Lower leg skin (tissue), 4 donors: ENCODE data around the gene HRK. TPM values are rescaled to one million over a fixed set of nuclear protein-coding genes. Genes with fewer than 3 reads are reported as not detected.

Source experiments
- DNase-seq, 2 donors: peaks; one replicate each; pipeline ENCODE4 v3.0.0-alpha.2; 2019; ENCODE audit warnings: low spot score in 2 of 2
- H3K4me3 ChIP-seq: fragments of 200-600 bp; sonication (generic); 2 replicates; pipeline ENCODE4 v1.5.1; 2017; ENCODE audit warnings: mild to moderate bottlenecking, low read depth; ENCODE audit not compliant: poor library complexity, severe bottlenecking
- POLR2A ChIP-seq, 2 donors: fragments of 450-650 bp; IDR thresholded peaks; one replicate each; pipeline ENCODE4 v1.6.1; 2016 to 2017; ENCODE audit warnings: antibody characterized with exemption in 2 of 2, mild to moderate bottlenecking in 1 of 2, moderate library complexity in 1 of 2
- WGBS, 2 donors: methylation state at CpG; one replicate each; pipeline ENCODE4 v1.1.5; 2018; 5-methylcytosine and 5-hydroxymethylcytosine counted together
- intact Hi-C: fragments of 100-400 bp; cut with DNase I; formaldehyde crosslinking; loops from one replicate; pipeline ENCODE4 v1.15.0; 2023; ENCODE audit warnings: low total_unique reads
- total RNA-seq, 4 donors: library from RNA; depleted of rRNA; stranded (reverse); fragments of >200 nt; gene quantifications; one replicate each; pipeline ENCODE4 v1.1.0, GENCODE V29; 2016
- TF ChIP-seq, protein P1 (sequence below), 3 donors: fragments of 450-650 bp; IDR thresholded peaks; one replicate each; pipeline ENCODE4 v1.5.1; 2016; ENCODE audit warnings: antibody characterized with exemption in 3 of 3, mild to moderate bottlenecking in 3 of 3, moderate library complexity in 2 of 3

HRK gene
- total RNA-seq, 4 donors from 2014 or later = 0.03 to 0.38 (median 0.08) TPM

DNA sequence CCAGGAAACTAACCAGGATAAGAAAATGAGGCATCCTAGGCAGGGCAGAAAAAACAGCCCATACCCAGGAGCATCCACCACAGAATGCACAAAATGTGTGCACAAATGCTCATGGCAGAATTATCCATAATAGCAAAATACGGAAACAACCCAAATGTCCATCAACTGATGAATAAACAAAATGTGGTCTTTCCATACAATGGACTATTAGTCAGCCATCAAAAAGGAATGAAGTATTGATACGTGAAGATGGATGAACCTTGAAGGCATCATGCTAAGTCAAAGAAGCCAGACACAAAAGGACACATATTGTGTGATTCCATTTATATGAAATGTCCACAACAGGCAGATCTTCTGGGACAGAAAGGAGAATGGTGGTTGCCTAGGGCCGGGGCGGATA lies 19.1 kb downstream of the HRK start:
- H3K4me3 ChIP-seq = no peak overlapping the region
- DNase-seq = no peak
- TF ChIP-seq, protein P1, sequence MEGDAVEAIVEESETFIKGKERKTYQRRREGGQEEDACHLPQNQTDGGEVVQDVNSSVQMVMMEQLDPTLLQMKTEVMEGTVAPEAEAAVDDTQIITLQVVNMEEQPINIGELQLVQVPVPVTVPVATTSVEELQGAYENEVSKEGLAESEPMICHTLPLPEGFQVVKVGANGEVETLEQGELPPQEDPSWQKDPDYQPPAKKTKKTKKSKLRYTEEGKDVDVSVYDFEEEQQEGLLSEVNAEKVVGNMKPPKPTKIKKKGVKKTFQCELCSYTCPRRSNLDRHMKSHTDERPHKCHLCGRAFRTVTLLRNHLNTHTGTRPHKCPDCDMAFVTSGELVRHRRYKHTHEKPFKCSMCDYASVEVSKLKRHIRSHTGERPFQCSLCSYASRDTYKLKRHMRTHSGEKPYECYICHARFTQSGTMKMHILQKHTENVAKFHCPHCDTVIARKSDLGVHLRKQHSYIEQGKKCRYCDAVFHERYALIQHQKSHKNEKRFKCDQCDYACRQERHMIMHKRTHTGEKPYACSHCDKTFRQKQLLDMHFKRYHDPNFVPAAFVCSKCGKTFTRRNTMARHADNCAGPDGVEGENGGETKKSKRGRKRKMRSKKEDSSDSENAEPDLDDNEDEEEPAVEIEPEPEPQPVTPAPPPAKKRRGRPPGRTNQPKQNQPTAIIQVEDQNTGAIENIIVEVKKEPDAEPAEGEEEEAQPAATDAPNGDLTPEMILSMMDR (IDR thresholded peaks at IDR 0.05) = no peak
- TF ChIP-seq POLR2A (IDR thresholded peaks at IDR 0.05) = no peak
- 85 to 91% methylated on average over 4 of the region's 4 CpGs for WGBS, 2 donors
- intact Hi-C loops = no loop called here

DNA sequence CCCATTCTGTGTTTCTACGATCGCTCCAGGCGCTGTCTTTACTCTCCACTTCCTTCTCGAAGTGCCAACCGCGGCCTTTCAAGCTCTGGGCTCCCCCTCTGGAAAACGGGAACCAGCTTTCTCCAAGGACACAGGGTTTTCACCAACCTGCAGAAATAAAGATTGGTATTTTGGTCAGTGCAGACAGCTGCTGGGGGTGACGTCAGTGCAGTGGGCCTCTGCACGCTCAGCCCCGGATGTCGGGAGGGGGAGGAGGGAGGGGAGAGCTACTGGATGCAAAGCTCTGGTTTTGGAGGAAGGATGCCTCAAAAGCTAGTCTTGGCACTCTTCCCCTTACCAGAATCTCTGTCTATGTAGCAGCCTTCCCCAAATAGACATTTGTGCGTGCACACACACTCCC lies 19.9 kb downstream of the HRK start:
- TF ChIP-seq, protein P1 (IDR thresholded peaks at IDR 0.05) = no peak
- no peak for TF ChIP-seq POLR2A (IDR thresholded peaks at IDR 0.05)
- no peak overlapping the region for H3K4me3 ChIP-seq
- intact Hi-C loops = no loop called here
- WGBS, 2 donors = 27 to 31% methylated on average over 12 of the region's 12 CpGs
- no peak for DNase-seq

DNA sequence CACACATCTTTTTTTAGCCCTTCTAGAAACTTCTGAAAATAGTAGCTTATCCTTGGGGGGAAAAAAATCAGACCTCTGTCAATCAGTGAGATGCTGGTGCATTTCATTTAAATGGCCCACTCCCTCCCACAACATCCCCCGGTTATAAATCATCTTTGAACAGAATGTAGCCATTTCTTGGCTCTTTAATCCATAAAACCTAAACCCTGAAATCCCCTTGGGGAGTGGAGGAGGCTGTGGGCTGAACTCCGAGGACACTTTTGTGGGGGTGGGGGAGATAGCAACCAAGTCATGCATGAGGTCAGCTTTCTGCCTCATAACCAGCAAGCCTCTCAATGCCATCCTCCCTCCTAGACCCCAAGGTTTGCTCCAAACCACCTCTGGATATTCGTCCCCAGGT lies 21.0 kb downstream of the HRK start:
- WGBS, 2 donors = 57 to 66% methylated on average over 3 of the region's 3 CpGs
- no peak for DNase-seq
- no peak overlapping the region for H3K4me3 ChIP-seq
- no peak for TF ChIP-seq POLR2A (IDR thresholded peaks at IDR 0.05)
- TF ChIP-seq, protein P1 (IDR thresholded peaks at IDR 0.05) = no peak
- intact Hi-C loops = no loop called here

DNA sequence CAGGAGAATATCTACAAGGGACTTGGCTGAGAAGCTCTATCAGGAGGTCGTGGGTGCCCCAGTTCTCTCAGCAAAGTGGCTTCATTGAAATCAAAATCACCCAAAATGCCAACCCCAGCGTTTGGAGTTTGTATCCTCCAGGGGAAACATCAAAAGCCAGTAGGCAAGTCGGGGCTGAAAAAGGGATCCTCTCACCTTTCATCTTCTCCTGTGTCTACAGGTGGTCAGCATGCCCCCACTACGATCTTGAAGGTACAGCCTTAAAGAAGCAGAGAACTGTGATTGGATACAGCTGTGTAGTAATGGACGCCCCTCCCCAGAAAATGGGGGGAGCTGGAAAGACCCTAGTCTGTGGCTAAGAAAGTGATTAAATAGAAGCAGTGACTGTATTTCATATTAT lies 22.2 kb downstream of the HRK start:
- DNase-seq = no peak
- WGBS, 2 donors = 28 to 36% methylated on average over 5 of the region's 5 CpGs
- TF ChIP-seq, protein P1 (IDR thresholded peaks at IDR 0.05) = no peak
- no peak for TF ChIP-seq POLR2A (IDR thresholded peaks at IDR 0.05)
- intact Hi-C loops = no loop called here
- no peak overlapping the region for H3K4me3 ChIP-seq

DNA sequence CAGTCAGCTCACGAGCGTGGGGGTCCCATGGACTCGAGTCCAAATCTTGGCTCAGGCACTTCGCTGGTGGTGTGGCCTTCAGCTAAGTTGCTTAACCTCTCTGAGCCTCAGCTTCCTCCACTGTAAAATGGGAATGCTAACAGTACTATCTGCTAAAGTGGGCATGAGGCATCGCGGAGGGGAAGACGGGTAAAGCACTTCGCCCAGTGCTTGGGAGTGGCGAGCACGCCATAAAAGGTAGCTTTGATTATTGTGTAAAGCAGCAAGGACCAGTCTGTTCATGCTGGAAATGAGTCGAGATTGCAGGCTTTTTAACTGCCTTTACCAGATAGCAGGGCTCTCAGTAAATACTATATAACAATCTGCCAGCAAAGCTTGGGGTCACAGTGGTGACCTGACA lies 24.5 kb downstream of the HRK start:
- TF ChIP-seq, protein P1 (IDR thresholded peaks at IDR 0.05) = no peak
- TF ChIP-seq POLR2A (IDR thresholded peaks at IDR 0.05) = no peak
- intact Hi-C loops = no loop called here
- DNase-seq = no peak
- H3K4me3 ChIP-seq = no peak overlapping the region
- WGBS, 2 donors = 87 to 89% methylated on average over 11 of the region's 11 CpGs

DNA sequence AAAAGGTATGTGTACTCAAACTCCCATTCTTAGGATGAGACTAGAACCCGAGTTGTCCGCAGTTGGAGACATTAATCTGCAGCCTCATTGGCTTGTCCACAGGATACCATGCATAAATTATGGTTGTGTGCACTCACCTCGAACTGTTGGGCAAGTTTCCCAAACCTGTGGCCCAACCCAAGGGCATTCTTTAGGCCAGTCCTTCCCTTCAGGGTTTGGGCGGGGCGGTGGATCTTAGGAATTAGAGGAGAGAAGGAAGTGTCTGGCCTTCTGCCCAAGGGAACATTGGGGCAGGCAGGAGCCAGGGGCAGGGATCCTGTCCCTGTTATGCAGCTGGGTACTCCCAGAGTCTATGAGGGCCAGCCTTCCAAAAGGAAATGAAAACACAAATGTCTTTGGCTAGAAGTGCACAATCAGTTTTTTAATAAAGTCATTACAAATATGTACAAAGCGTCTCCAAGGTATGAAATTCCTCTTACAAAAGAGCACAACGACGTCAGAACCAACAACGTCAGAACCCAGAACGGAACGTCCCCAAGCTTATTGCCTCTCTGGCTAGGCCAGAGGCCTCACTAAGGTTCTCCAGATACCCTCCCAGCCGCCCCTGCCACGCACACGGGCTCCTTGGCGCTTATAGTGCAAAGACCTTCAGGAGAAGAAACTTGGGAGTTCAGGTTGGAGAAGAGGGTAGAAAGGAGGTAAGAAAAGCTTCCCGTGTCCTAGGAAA lies 25.3 kb downstream of the HRK start:
- WGBS, 2 donors = 80 to 82% methylated on average over 16 of the region's 16 CpGs
- no peak for TF ChIP-seq POLR2A (IDR thresholded peaks at IDR 0.05)
- TF ChIP-seq, protein P1 (IDR thresholded peaks at IDR 0.05) = no peak
- intact Hi-C loops = no loop called here
- no peak for DNase-seq
- no peak overlapping the region for H3K4me3 ChIP-seq
